Activated naive CD4-positive, alpha-beta T cell treated with anti-CD3 and anti-CD28 coated beads, Interleukin-2, amount 50 U/mL, for 72 hours (primary cell): ENCODE measurements around the gene PRR23B. TPM values are rescaled to one million over a fixed set of nuclear protein-coding genes. Genes with fewer than 3 reads are reported as not detected.

Experiments used
- ATAC-seq, 2 donors: fragments of 150-1000 bp; cut with Tn5 transposase; 2 replicates each; pipeline ENCODE4 v1.10.0; 2021; ENCODE audit warnings: mild to moderate bottlenecking in 2 of 2, moderate library complexity in 2 of 2
- DNase-seq, 2 donors: peaks; one replicate each; pipeline ENCODE4 v3.0.0; 2021 to 2022; ENCODE audit warnings: low spot score in 2 of 2
- H3K27ac Mint-ChIP-seq, 2 donors: one replicate each; pipeline ENCODE4 v1.8.0; 2022; ENCODE audit warnings: mild to moderate bottlenecking in 2 of 2, mixed read lengths in 2 of 2
- H3K36me3 Mint-ChIP-seq, 2 donors: one replicate each; pipeline ENCODE4 v1.8.0; 2022; ENCODE audit warnings: mixed read lengths in 2 of 2
- H3K9me3 Mint-ChIP-seq, 2 donors: one replicate each; pipeline ENCODE4 v1.8.0; 2022; ENCODE audit warnings: mixed read lengths in 2 of 2
- total RNA-seq, 2 donors: library from RNA; stranded (reverse); gene quantifications; one replicate each; pipeline ENCODE4 v1.2.3, GENCODE V29; 2022

PRR23B gene
- total RNA-seq, 2 donors from 2014 or later = not detected

GRCh38 chr3:138987181-138987580 is 33.5 kb downstream of the PRR23B start:
- no peak overlapping the region for H3K27ac Mint-ChIP-seq
- DNase-seq = no peak
- ATAC-seq = no peak
- H3K36me3 Mint-ChIP-seq = no peaks in the 10 kb centered on the region
- H3K9me3 Mint-ChIP-seq = no peaks in the 10 kb centered on the region

GRCh38 chr3:138985932-138986331 is 34.8 kb downstream of the PRR23B start:
- no peaks in the 10 kb centered on the region for H3K9me3 Mint-ChIP-seq
- no peak overlapping the region for H3K27ac Mint-ChIP-seq
- H3K36me3 Mint-ChIP-seq = no peaks in the 10 kb centered on the region
- ATAC-seq = no peak
- no peak for DNase-seq

- H3K36me3 Mint-ChIP-seq = no peaks in the 10 kb centered on the region
Measured at GRCh38 chr3:138984816-138985215, 35.9 kb downstream of the PRR23B start.

GRCh38 chr3:138976047-138976446 is 44.7 kb downstream of the PRR23B start:
- Mint-ChIP-seq H3K36me3 (no peaks in the 10 kb centered on the region), H3K27ac (peak overlapping the region in 1 of 2 donors; percentile 9), H3K9me3 (no peaks in the 10 kb centered on the region)
- ATAC-seq (no peak), DNase-seq (no peak)

More at GRCh38 chr3:138984816-138985215, 35.9 kb downstream of the PRR23B start:
- no peak for ATAC-seq
- Mint-ChIP-seq H3K9me3 (no peaks in the 10 kb centered on the region), H3K27ac (no peak overlapping the region)
- DNase-seq = no peak

GRCh38 chr3:138975351-138975750 is 45.4 kb downstream of the PRR23B start:
- Mint-ChIP-seq H3K9me3 (no peaks in the 10 kb centered on the region), H3K36me3 (no peaks in the 10 kb centered on the region), H3K27ac (no peak overlapping the region)
- ATAC-seq = no peak
- DNase-seq = no peak

- Mint-ChIP-seq H3K36me3 (no peaks in the 10 kb centered on the region), H3K9me3 (no peaks in the 10 kb centered on the region), H3K27ac (no peak overlapping the region)
- ATAC-seq = no peak
- DNase-seq = no peak
Measured at GRCh38 chr3:138974462-138974861, 46.3 kb downstream of the PRR23B start.

- DNase-seq (no peak), ATAC-seq (no peak)
- no peak overlapping the region for H3K27ac Mint-ChIP-seq
- H3K9me3 Mint-ChIP-seq = no peaks in the 10 kb centered on the region
- H3K36me3 Mint-ChIP-seq = no peaks in the 10 kb centered on the region
Measured at GRCh38 chr3:138972941-138973340, 47.8 kb downstream of the PRR23B start.

GRCh38 chr3:138971766-138972320 is 48.9 kb downstream of the PRR23B start:
- DNase-seq = no peak
- Mint-ChIP-seq H3K9me3 (no peaks in the 10 kb centered on the region), H3K36me3 (no peaks in the 10 kb centered on the region), H3K27ac (no peak overlapping the region)
- ATAC-seq = no peak

Other genes with a start within 250 kb of the PRR23B start
- 10 to 100 TPM; 18.8 to 21.7 TPM for gene PIK3CB, start 186.0 kb downstream of the PRR23B start, total RNA-seq
- gene FOXL2, start 73.8 kb downstream of the PRR23B start, total RNA-seq = not detected
- gene FOXL2NB, start 73.7 kb downstream of the PRR23B start, total RNA-seq = not detected
- not detected for gene PRR23A, start 14.7 kb downstream of the PRR23B start, total RNA-seq
- gene PRR23C, start 24.0 kb upstream of the PRR23B start, total RNA-seq = not detected